H9 (cell line): ENCODE data around the gene DBR1. TPM values are rescaled to one million over a fixed set of nuclear protein-coding genes. Genes with fewer than 3 reads are reported as not detected.

Source experiments
- DNase-seq: peaks from one replicate; pipeline ENCODE4 v3.0.0-alpha.2; 2017
- H2AFZ ChIP-seq: one replicate; pipeline ENCODE4 v1.6.1; 2013; ENCODE audit warnings: mild to moderate bottlenecking, low read length, control low read depth, moderate library complexity
- H2AK5ac ChIP-seq: 2 replicates; pipeline ENCODE4 v1.6.1; 2013; ENCODE audit warnings: low read length, control low read depth, mixed read lengths; ENCODE audit not compliant: insufficient read length
- H2BK120ac ChIP-seq: one replicate; pipeline ENCODE4 v1.6.1; 2013; ENCODE audit warnings: low read depth, mild to moderate bottlenecking, low read length, control low read depth, inconsistent platforms; ENCODE audit not compliant: poor library complexity, severe bottlenecking
- H2BK12ac ChIP-seq: 2 replicates; pipeline ENCODE4 v1.6.1; 2013; ENCODE audit warnings: low read length, control low read depth, mixed read lengths, low read depth; ENCODE audit not compliant: insufficient read length
- H2BK15ac ChIP-seq: 2 replicates; pipeline ENCODE4 v1.6.1; 2013; ENCODE audit warnings: low read depth, low read length, control low read depth
- H2BK20ac ChIP-seq: one replicate; pipeline ENCODE4 v1.6.1; 2013; ENCODE audit warnings: low read depth, mild to moderate bottlenecking, low read length, control low read depth, inconsistent platforms; ENCODE audit not compliant: poor library complexity, severe bottlenecking
- H2BK5ac ChIP-seq: 2 replicates; pipeline ENCODE4 v1.6.1; 2013; ENCODE audit warnings: low read length, control low read depth, mixed read lengths; ENCODE audit not compliant: insufficient read length
- H3K14ac ChIP-seq: 2 replicates; pipeline ENCODE4 v1.6.1; 2013; ENCODE audit warnings: low read length, control low read depth; ENCODE audit not compliant: insufficient read depth
- H3K18ac ChIP-seq: 2 replicates; pipeline ENCODE4 v1.6.1; 2013; ENCODE audit warnings: low read depth, mild to moderate bottlenecking, mixed read lengths, low read length, control low read depth; ENCODE audit not compliant: insufficient read length
- H3K23ac ChIP-seq: 2 replicates; pipeline ENCODE4 v1.6.1; 2013; ENCODE audit warnings: low read length, control low read depth, mixed read lengths, low read depth; ENCODE audit not compliant: insufficient read length
- H3K23me2 ChIP-seq: 2 replicates; pipeline ENCODE4 v1.6.1; 2013; ENCODE audit warnings: low read depth, mild to moderate bottlenecking, mixed read lengths, low read length, control low read depth; ENCODE audit not compliant: insufficient read length, poor library complexity, severe bottlenecking
- H3K27ac ChIP-seq: 2 replicates; pipeline ENCODE4 v1.5.1; 2013; ENCODE audit warnings: low read length, control low read depth, mixed read lengths, low read depth; ENCODE audit not compliant: insufficient read length
- H3K27me3 ChIP-seq: 2 replicates; pipeline ENCODE4 v1.6.1; 2013; ENCODE audit warnings: low read length, control low read depth, inconsistent platforms; ENCODE audit not compliant: insufficient read depth
- H3K4ac ChIP-seq: 2 replicates; pipeline ENCODE4 v1.6.1; 2013; ENCODE audit warnings: low read depth, mild to moderate bottlenecking, control low read depth, inconsistent platforms, low read length, moderate library complexity
- H3K4me1 ChIP-seq: 2 replicates; pipeline ENCODE4 v1.6.1; 2013; ENCODE audit warnings: low read length, control low read depth, inconsistent platforms; ENCODE audit not compliant: insufficient read depth
- H3K4me2 ChIP-seq: 2 replicates; pipeline ENCODE4 v1.6.1; 2013; ENCODE audit warnings: low read length, control low read depth, mixed read lengths; ENCODE audit not compliant: insufficient read length, insufficient read depth
- H3K56ac ChIP-seq: 2 replicates; pipeline ENCODE4 v1.6.1; 2013; ENCODE audit warnings: low read depth, mild to moderate bottlenecking, mixed read lengths, low read length, control low read depth; ENCODE audit not compliant: insufficient read length
- H3K79me1 ChIP-seq: 2 replicates; pipeline ENCODE4 v1.6.1; 2013; ENCODE audit warnings: low read depth, mild to moderate bottlenecking, moderate library complexity, low read length, control low read depth, inconsistent platforms; ENCODE audit not compliant: insufficient read depth, poor library complexity, severe bottlenecking
- H3K79me2 ChIP-seq: 2 replicates; pipeline ENCODE4 v1.6.1; 2013; ENCODE audit warnings: low read length, control low read depth, inconsistent platforms; ENCODE audit not compliant: insufficient read depth
- H3K9ac ChIP-seq: 2 replicates; pipeline ENCODE4 v1.6.1; 2013; ENCODE audit warnings: low read length, control low read depth, mixed read lengths; ENCODE audit not compliant: insufficient read length; ENCODE audit errors: extremely low read depth
- H3K9me3 ChIP-seq: one replicate; pipeline ENCODE4 v1.6.1; 2013; ENCODE audit warnings: low read depth, low read length, inconsistent platforms; ENCODE audit not compliant: control insufficient read depth
- H3T11ph ChIP-seq: one replicate; pipeline ENCODE4 v1.6.1; 2013; ENCODE audit warnings: mild to moderate bottlenecking, low read length, control low read depth, inconsistent platforms
- H4K20me1 ChIP-seq: one replicate; pipeline ENCODE4 v1.6.1; 2013; ENCODE audit not compliant: control insufficient read depth, insufficient read length, insufficient read depth
- H4K5ac ChIP-seq: 2 replicates; pipeline ENCODE4 v1.6.1; 2013; ENCODE audit warnings: low read depth, mild to moderate bottlenecking, mixed read lengths, low read length, control low read depth; ENCODE audit not compliant: insufficient read length
- H4K8ac ChIP-seq: replicated peaks from 2 replicates; pipeline ENCODE4 v1.6.1; 2013; ENCODE audit warnings: low read length, control low read depth, mixed read lengths, low read depth; ENCODE audit not compliant: insufficient read length
- H4K91ac ChIP-seq: 2 replicates; pipeline ENCODE4 v1.6.1; 2013; ENCODE audit warnings: low read depth, mild to moderate bottlenecking, moderate library complexity, mixed read lengths, low read length, control low read depth; ENCODE audit not compliant: insufficient read length
- H3K27ac Mint-ChIP-seq, 3 experiments: 2 replicates in 2 of 3; 3 replicates in 1 of 3; pipeline ENCODE4 v1.8.0; 2020 to 2021; ENCODE audit warnings: mixed read lengths in 3 of 3, mild to moderate bottlenecking in 1 of 3, moderate library complexity in 1 of 3
- H3K27me3 Mint-ChIP-seq: 2 replicates; pipeline ENCODE4 v1.8.0; 2021; ENCODE audit warnings: low read depth, mild to moderate bottlenecking, moderate library complexity, mixed read lengths
- H3K36me3 Mint-ChIP-seq, 3 experiments: 2 replicates in 2 of 3; 3 replicates in 1 of 3; pipeline ENCODE4 v1.8.0; 2020 to 2021; ENCODE audit warnings: low read depth in 3 of 3, mixed read lengths in 3 of 3; ENCODE audit not compliant: insufficient read depth in 1 of 3
- H3K4me1 Mint-ChIP-seq, 2 experiments: 2 replicates each; pipeline ENCODE4 v1.8.0; 2020; ENCODE audit warnings: mixed read lengths in 2 of 2
- H3K4me3 Mint-ChIP-seq, 2 experiments: 2 replicates in 1 of 2; 3 replicates in 1 of 2; pipeline ENCODE4 v1.8.0; 2020 to 2021; ENCODE audit warnings: mild to moderate bottlenecking in 2 of 2, mixed read lengths in 2 of 2, moderate library complexity in 1 of 2
- H3K9me3 Mint-ChIP-seq, 2 experiments: 2 replicates in 1 of 2; 3 replicates in 1 of 2; pipeline ENCODE4 v1.8.0; 2020; ENCODE audit warnings: mild to moderate bottlenecking in 2 of 2, mixed read lengths in 2 of 2, moderate library complexity in 1 of 2
- CTCF ChIP-seq: fragments of 200-600 bp; sonication (generic); conservative IDR thresholded peaks from 3 replicates; pipeline ENCODE4 v1.8.0; 2021; ENCODE audit warnings: antibody characterized with exemption, mild to moderate bottlenecking
- whole genome bisulfite sequencing: extraction: QIAGEN DNeasy Blood & Tissue Kit; methylation state at CpG from one replicate; pipeline ENCODE4 v1.1.7; 2013; ENCODE audit warnings: missing lambda C conversion rate, low lambda C conversion rate, mixed read lengths; ENCODE audit not compliant: insufficient read length; ENCODE audit errors: extremely low coverage; 5-methylcytosine and 5-hydroxymethylcytosine counted together
- total RNA-seq: library from RNA; stranded (reverse); gene quantifications from 2 replicates; pipeline ENCODE4 v1.2.1, GENCODE V29; 2021

DBR1 gene
- total RNA-seq, 1 experiment from 2014 or later: 21.6 TPM

GRCh38 chr3:138118612-138119422 is 55.9 kb downstream of the DBR1 start:
- H3K4ac ChIP-seq: no peak overlapping the region
- H3K14ac ChIP-seq: no peak overlapping the region
- no peak overlapping the region for H2BK15ac ChIP-seq
- no peaks in the 10 kb centered on the region for H3K79me1 ChIP-seq
- no peak overlapping the region for H2BK5ac ChIP-seq
- peak; percentile 87 for TF ChIP-seq CTCF
- no peak overlapping the region for H2BK12ac ChIP-seq
- peaks cover 8% of the 10 kb centered on the region in 2 experiments; a peak in 4 of 5 replicates for H3K9me3 Mint-ChIP-seq
- no peaks in the 10 kb centered on the region for H4K20me1 ChIP-seq
- no peak overlapping the region for H2BK20ac ChIP-seq
- no peak overlapping the region for H3K18ac ChIP-seq
- H3K79me2 ChIP-seq: no peaks in the 10 kb centered on the region
- H2AFZ ChIP-seq: no peak overlapping the region
- WGBS: no CpG with 5 or more reads among the region's 8 CpGs
- no peak overlapping the region for H4K5ac ChIP-seq
- no peak overlapping the region for H3K9ac ChIP-seq
- H3K4me1 ChIP-seq: no peaks in the 10 kb centered on the region
- DNase-seq: peak; percentile 92
- H3K4me2 ChIP-seq: no peak overlapping the region
- H3K27me3 ChIP-seq: no peaks in the 10 kb centered on the region
- H3K27me3 Mint-ChIP-seq: peaks cover 3% of the 10 kb centered on the region; the same call in 1 of the 2 replicates
- no peaks in the 10 kb centered on the region for H3K9me3 ChIP-seq
- H4K91ac ChIP-seq: no peak overlapping the region
- H3K27ac Mint-ChIP-seq: no peak overlapping the region
- peaks cover 0 to 10% (median 2%) of the 10 kb centered on the region in 3 experiments; a peak in 2 of 7 replicates for H3K36me3 Mint-ChIP-seq
- no peak overlapping the region for H3K56ac ChIP-seq
- H4K8ac ChIP-seq: no peak overlapping the region
- H3T11ph ChIP-seq: no peak overlapping the region
- H3K23ac ChIP-seq: no peak overlapping the region
- no peak overlapping the region for H3K4me3 Mint-ChIP-seq
- H3K23me2 ChIP-seq: peaks cover 7% of the 10 kb centered on the region
- H3K27ac ChIP-seq: no peak overlapping the region
- H2BK120ac ChIP-seq: no peak overlapping the region
- H2AK5ac ChIP-seq: no peak overlapping the region
- peaks cover 22 to 26% of the 10 kb centered on the region in 2 experiments for H3K4me1 Mint-ChIP-seq
